Vagina (tissue), 2 donors: ENCODE measurements around the gene PRDM10. TPM values are rescaled to one million over a fixed set of nuclear protein-coding genes. Genes with fewer than 3 reads are reported as not detected.

ENCODE experiments used
- DNase-seq, 2 donors: peaks; one replicate each; pipeline ENCODE4 v3.0.0-alpha.2; 2017; ENCODE audit errors: extremely low spot score in 2 of 2
- H3K27ac ChIP-seq: fragments of 200-600 bp; sonication (generic); one replicate; pipeline ENCODE4 v1.5.1; 2019
- H3K27me3 ChIP-seq: fragments of 200-600 bp; sonication (generic); one replicate; pipeline ENCODE4 v1.5.1; 2019
- H3K36me3 ChIP-seq, 2 donors: fragments of 200-600 bp; sonication (generic); one replicate each; pipeline ENCODE4 v1.5.1; 2017 to 2019
- H3K4me1 ChIP-seq: fragments of 200-600 bp; sonication (generic); one replicate; pipeline ENCODE4 v1.5.1; 2019
- H3K4me3 ChIP-seq, 2 donors: fragments of 200-600 bp; sonication (generic); 1 replicate in 1 of 2; 2 replicates in 1 of 2; pipeline ENCODE4 v1.5.1; 2016 to 2019
- H3K9me3 ChIP-seq: fragments of 200-600 bp; sonication (generic); one replicate; pipeline ENCODE4 v1.5.1; 2019
- CTCF ChIP-seq, 3 experiments: fragments of 450-650 bp in 2 of 3; fragments of 200-600 bp in 1 of 3; sonication (generic) in 1 of 3; IDR thresholded peaks; one replicate each; pipeline ENCODE4 v1.5.1; 2017 to 2019; ENCODE audit warnings: antibody characterized with exemption in 3 of 3, mild to moderate bottlenecking in 2 of 3, moderate library complexity in 2 of 3
- POLR2A ChIP-seq, 2 donors: fragments of 450-650 bp; IDR thresholded peaks; one replicate each; pipeline ENCODE4 v1.6.1; 2017; ENCODE audit warnings: antibody characterized with exemption in 2 of 2, mild to moderate bottlenecking in 2 of 2, moderate library complexity in 2 of 2
- POLR2AphosphoS5 ChIP-seq, 2 donors: sonication (generic); formaldehyde crosslinking; IDR thresholded peaks; one replicate each; pipeline ENCODE4 v1.9.0; 2017; ENCODE audit warnings: antibody characterized with exemption in 2 of 2, mild to moderate bottlenecking in 2 of 2, low read depth in 1 of 2; ENCODE audit not compliant: insufficient read depth in 1 of 2
- intact Hi-C: fragments of 100-400 bp; cut with DNase I; formaldehyde crosslinking; loops from one replicate; pipeline ENCODE4 v1.15.1; 2023
- total RNA-seq: library from RNA; depleted of rRNA; stranded (reverse); fragments of >200 nt; gene quantifications from one replicate; pipeline ENCODE4 v1.2.3, GENCODE V29; 2016

The PRDM10 gene
- total RNA-seq, 1 donor from 2014 or later = 11.3 TPM

- DNase-seq = no peak
- no peak for TF ChIP-seq CTCF (IDR thresholded peaks at IDR 0.05)
- TF ChIP-seq POLR2AphosphoS5 (IDR thresholded peaks at IDR 0.05; ENCODE audit: insufficient read depth in 1 of 2, low read depth in 1 of 2) = peak in 1 of 2 donors; percentile 71
- H3K27ac ChIP-seq = peak overlapping the region; percentile 13
- no peak overlapping the region for H3K4me3 ChIP-seq
- H3K27me3 ChIP-seq = no peaks in the 10 kb centered on the region
- intact Hi-C loops = no loop called here
- H3K9me3 ChIP-seq = no peaks in the 10 kb centered on the region
- peaks cover 13% of the 10 kb centered on the region for H3K4me1 ChIP-seq
- H3K36me3 ChIP-seq = peaks cover 0 to 50% of the 10 kb centered on the region in 2 donors
These were observed 140.7 kb downstream of the PRDM10 start for GRCh38 chr11:129861702-129862522.

DNA sequence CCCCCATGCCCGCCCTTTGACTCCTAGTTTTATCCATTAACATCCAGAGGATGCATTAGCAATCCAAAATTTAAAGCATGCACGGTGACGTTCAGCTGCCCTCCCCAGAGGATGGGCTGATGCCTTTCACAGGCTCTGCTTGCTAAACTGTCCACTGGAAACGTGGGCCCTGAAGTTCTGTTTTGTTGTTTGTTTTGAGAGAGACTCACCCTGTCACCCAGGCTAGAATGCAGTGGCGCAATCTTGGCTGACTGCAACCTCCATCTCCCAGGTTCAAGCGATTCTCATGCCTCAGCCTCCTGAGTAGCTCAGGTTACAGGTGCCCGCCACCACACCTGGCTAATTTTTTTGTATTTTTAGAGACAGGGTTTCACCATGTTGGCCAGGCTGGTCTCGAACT lies 146.6 kb downstream of the PRDM10 start:
- DNase-seq = no peak
- Histone ChIP-seq H3K27ac (no peak overlapping the region), H3K4me1 (peaks cover 23% of the 10 kb centered on the region), H3K27me3 (no peaks in the 10 kb centered on the region), H3K36me3 (peaks cover 0 to 19% of the 10 kb centered on the region in 2 donors), H3K9me3 (no peaks in the 10 kb centered on the region), H3K4me3 (no peak overlapping the region)
- TF ChIP-seq CTCF (IDR thresholded peaks at IDR 0.05) (no peak), POLR2A (IDR thresholded peaks at IDR 0.05) (no peak), POLR2AphosphoS5 (IDR thresholded peaks at IDR 0.05; ENCODE audit: insufficient read depth in 1 of 2, low read depth in 1 of 2) (no peak)
- intact Hi-C loops = no loop called here

DNA sequence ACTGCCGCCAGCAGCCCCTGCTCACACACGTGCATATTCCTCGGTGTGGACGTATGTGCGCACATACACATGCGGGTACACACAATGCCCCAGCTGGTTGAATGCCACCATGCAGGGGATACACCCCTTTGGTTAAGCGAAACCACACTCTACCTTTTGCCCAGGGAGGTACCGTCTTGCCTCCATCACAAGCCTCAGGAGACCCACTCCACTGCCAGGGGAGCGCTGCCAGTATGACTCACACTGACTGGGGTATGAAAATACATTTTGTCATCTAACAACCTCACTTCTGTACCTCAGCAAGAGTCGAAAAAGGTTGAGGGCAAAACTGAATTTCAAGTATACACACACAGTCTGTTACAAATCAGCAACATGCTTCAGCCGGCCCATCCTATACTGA lies 147.5 kb downstream of the PRDM10 start:
- TF ChIP-seq POLR2A (IDR thresholded peaks at IDR 0.05) (no peak), POLR2AphosphoS5 (IDR thresholded peaks at IDR 0.05; ENCODE audit: insufficient read depth in 1 of 2, low read depth in 1 of 2) (no peak), CTCF (IDR thresholded peaks at IDR 0.05) (no peak)
- Histone ChIP-seq H3K27ac (no peak overlapping the region), H3K27me3 (no peaks in the 10 kb centered on the region), H3K9me3 (no peaks in the 10 kb centered on the region), H3K4me3 (no peak overlapping the region), H3K4me1 (peaks cover 23% of the 10 kb centered on the region), H3K36me3 (peaks cover 0 to 12% of the 10 kb centered on the region in 2 donors)
- intact Hi-C loops = no loop called here
- DNase-seq = no peak

GRCh38 chr11:129854232-129854805 lies 148.3 kb downstream of the PRDM10 start:
- Histone ChIP-seq H3K36me3 (peaks cover 0 to 10% of the 10 kb centered on the region in 2 donors), H3K9me3 (no peaks in the 10 kb centered on the region), H3K4me3 (no peak overlapping the region), H3K4me1 (peaks cover 23% of the 10 kb centered on the region), H3K27ac (peak overlapping the region; percentile 6), H3K27me3 (no peaks in the 10 kb centered on the region)
- intact Hi-C loops = no loop called here
- DNase-seq = no peak
- no peak for TF ChIP-seq POLR2A (IDR thresholded peaks at IDR 0.05)
- no peak for TF ChIP-seq POLR2AphosphoS5 (IDR thresholded peaks at IDR 0.05; ENCODE audit: insufficient read depth in 1 of 2, low read depth in 1 of 2)
- no peak for TF ChIP-seq CTCF (IDR thresholded peaks at IDR 0.05)
